ENCODE measurements around the gene HLX.

The HLX gene

GRCh38 chr1:220885971-220886370, 6.7 kb downstream of the HLX start:
- Histone ChIP-seq H3K4me3 (ENCODE audit: low read depth, low read length) (no peak overlapping the region), H3K9ac (ENCODE audit: low read depth, low read length) (no peak overlapping the region), H3K27me3 (ENCODE audit: control insufficient read depth, insufficient read depth, low read length) (peaks cover 100% of the 10 kb centered on the region), H3K9me3 (ENCODE audit: control insufficient read depth, insufficient read depth, low read length) (no peaks in the 10 kb centered on the region), H3K4me1 (ENCODE audit: control insufficient read depth, insufficient read depth, low read length) (no peaks in the 10 kb centered on the region), H3K36me3 (ENCODE audit: control insufficient read depth, insufficient read depth, low read length) (no peaks in the 10 kb centered on the region)

DNA sequence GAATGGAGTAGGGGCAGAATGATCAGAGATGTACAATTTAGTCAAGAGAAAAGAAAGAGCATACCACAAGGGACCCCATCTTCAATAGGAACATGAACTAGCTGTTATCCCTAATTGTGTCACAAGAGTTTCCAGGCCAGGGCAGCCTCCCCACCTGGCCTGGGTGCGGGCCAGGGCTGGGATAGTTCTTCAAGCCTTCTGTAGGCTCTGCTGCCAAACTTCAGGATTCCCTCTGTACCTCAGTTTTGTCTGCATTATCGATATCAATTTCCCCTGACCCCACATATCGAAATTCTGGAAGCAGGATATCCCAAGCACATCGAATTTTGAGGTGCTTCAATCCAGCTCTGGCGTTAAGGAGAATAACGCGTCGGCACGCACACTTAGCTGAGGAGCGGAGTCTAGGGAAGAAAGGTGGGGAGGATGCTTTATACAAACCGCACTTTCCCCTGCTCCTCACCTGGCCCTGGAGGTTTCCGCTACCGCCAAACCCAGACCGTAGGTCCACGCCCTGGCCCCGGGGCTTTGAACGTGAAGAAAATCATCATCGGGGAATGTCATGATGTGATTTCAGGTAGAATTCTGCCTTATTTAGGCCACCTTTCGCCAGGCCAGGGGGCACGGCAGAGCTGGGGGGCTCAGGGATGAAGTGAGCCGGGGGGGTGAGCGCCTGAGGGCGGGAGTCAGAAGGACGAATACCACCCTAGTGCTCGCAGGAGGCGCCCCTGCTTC, 7.4 kb downstream of the HLX start:
- H3K27me3 ChIP-seq (ENCODE audit: control insufficient read depth, insufficient read depth, low read length), result peaks cover 100% of the 10 kb centered on the region
- H3K36me3 ChIP-seq (ENCODE audit: control insufficient read depth, insufficient read depth, low read length), result no peaks in the 10 kb centered on the region
- H3K4me3 ChIP-seq (ENCODE audit: low read depth, low read length), result peak overlapping the region; percentile 35
- no peaks in the 10 kb centered on the region for H3K4me1 ChIP-seq (ENCODE audit: control insufficient read depth, insufficient read depth, low read length)
- H3K9me3 ChIP-seq (ENCODE audit: control insufficient read depth, insufficient read depth, low read length), result no peaks in the 10 kb centered on the region
- H3K9ac ChIP-seq (ENCODE audit: low read depth, low read length), result no peak overlapping the region

GRCh38 chr1:220887202-220887519, 7.9 kb downstream of the HLX start:
- Histone ChIP-seq H3K36me3 (ENCODE audit: control insufficient read depth, insufficient read depth, low read length) (no peaks in the 10 kb centered on the region), H3K27me3 (ENCODE audit: control insufficient read depth, insufficient read depth, low read length) (peaks cover 100% of the 10 kb centered on the region), H3K9ac (ENCODE audit: low read depth, low read length) (no peak overlapping the region), H3K4me3 (ENCODE audit: low read depth, low read length) (peak overlapping the region; percentile 35), H3K9me3 (ENCODE audit: control insufficient read depth, insufficient read depth, low read length) (no peaks in the 10 kb centered on the region), H3K4me1 (ENCODE audit: control insufficient read depth, insufficient read depth, low read length) (no peaks in the 10 kb centered on the region)

DNA sequence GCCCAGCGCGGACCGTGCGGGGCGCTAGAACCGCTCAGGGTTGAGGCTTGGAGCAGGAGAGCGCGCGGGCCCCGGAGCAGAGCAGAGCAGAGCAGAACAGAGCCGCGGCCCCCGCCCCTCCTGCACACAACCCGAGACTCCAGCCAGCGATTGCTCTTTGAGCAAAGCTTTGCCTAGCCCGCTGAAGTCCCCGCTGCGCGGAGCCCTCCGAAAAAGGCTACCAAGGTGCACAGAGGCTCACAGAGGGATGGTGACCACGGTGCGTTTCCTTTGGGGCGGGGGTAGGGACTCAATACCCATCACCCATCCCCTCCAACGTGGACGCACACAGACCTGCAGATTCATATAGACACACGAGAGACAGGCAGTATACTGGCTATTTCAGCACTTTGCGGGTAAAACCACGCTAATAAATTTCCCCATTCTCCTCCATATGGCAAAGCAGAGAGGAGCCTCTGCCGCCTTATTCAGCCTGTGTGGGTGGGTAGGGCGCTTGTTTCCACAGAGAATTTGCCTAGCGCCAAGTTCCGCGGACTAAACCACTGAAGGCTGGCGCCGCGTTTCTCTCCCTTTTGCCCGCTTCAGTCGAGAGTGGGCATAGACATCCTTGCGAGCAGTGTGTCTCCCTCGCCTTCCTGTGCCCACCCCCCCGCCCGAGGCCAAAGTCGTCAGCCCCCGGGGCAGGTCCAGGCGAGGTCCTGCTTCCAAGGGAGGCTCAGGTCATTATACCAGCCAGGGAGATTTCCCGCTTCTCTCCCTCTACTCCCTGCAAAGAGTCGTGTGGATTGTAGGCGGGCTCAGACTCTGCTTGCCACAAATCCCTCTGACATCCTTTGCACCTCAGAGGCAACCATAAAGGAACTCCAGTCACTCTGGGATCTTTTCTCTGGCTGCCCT, 8.5 kb downstream of the HLX start:
- Histone ChIP-seq H3K4me3 (ENCODE audit: low read depth, low read length) (peak overlapping the region; percentile 36), H3K9ac (ENCODE audit: low read depth, low read length) (no peak overlapping the region), H3K36me3 (ENCODE audit: control insufficient read depth, insufficient read depth, low read length) (no peaks in the 10 kb centered on the region), H3K9me3 (ENCODE audit: control insufficient read depth, insufficient read depth, low read length) (no peaks in the 10 kb centered on the region), H3K4me1 (ENCODE audit: control insufficient read depth, insufficient read depth, low read length) (no peaks in the 10 kb centered on the region), H3K27me3 (ENCODE audit: control insufficient read depth, insufficient read depth, low read length) (peaks cover 100% of the 10 kb centered on the region)

DNA sequence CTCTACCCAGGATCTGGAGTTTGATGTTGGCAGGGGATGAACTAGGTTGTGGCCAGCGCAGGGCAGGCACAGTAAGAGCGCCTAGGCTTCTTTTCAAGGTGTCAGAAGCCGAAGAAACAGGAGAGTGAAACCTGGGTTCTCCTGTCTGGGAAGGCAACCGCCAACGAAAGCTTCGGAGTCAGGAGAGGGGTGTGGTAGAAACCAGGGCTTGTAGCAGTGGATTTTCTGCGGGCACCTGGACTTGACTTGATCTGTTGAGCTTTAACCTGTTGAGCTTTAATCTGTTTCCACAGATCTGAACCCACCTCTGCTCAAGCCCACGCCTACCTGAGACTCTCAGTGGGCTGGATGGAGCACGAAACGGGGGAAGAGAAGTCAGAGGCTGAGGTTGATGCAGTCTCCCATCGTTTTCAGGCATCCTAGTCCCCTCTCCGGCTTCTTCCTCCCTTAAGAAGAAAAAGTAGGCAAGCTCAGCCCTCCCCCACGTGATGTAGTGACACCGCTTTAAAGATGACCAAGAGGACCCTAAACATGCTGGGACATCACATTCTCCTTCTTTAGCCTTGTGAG, 9.3 kb downstream of the HLX start:
- Histone ChIP-seq H3K4me3 (ENCODE audit: low read depth, low read length) (peak overlapping the region; percentile 23), H3K27me3 (ENCODE audit: control insufficient read depth, insufficient read depth, low read length) (peaks cover 100% of the 10 kb centered on the region)

DNA sequence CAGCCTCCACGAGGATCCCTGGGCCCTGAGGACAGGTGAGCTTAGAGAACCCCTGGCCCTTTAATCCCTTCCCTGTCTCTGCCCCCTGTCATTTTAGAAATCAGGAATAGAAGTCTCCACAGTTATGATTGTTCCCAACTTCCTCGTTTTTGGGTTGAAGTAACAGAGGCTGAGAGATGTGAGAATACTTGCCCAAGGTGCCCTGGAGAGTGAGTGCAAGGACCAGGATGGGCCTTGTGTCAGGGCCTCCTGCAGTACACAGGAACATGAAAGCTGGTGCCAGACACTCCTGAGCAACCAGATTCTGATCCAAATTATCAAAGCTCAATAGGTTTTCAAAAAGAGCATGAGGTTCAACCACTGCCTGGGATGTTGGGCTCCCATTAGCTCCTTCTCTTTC, 10.1 kb downstream of the HLX start:
- Histone ChIP-seq H3K9ac (ENCODE audit: low read depth, low read length) (no peak overlapping the region), H3K4me1 (ENCODE audit: control insufficient read depth, insufficient read depth, low read length) (no peaks in the 10 kb centered on the region), H3K4me3 (ENCODE audit: low read depth, low read length) (peak overlapping the region; percentile 3), H3K36me3 (ENCODE audit: control insufficient read depth, insufficient read depth, low read length) (no peaks in the 10 kb centered on the region), H3K27me3 (ENCODE audit: control insufficient read depth, insufficient read depth, low read length) (peaks cover 100% of the 10 kb centered on the region), H3K9me3 (ENCODE audit: control insufficient read depth, insufficient read depth, low read length) (no peaks in the 10 kb centered on the region)

More for the DNA sequence above, 9.3 kb downstream of the HLX start:
- H3K4me1 ChIP-seq (ENCODE audit: control insufficient read depth, insufficient read depth, low read length), result no peaks in the 10 kb centered on the region
- H3K36me3 ChIP-seq (ENCODE audit: control insufficient read depth, insufficient read depth, low read length), result no peaks in the 10 kb centered on the region
- H3K9ac ChIP-seq (ENCODE audit: low read depth, low read length), result no peak overlapping the region
- H3K9me3 ChIP-seq (ENCODE audit: control insufficient read depth, insufficient read depth, low read length), result no peaks in the 10 kb centered on the region

DNA sequence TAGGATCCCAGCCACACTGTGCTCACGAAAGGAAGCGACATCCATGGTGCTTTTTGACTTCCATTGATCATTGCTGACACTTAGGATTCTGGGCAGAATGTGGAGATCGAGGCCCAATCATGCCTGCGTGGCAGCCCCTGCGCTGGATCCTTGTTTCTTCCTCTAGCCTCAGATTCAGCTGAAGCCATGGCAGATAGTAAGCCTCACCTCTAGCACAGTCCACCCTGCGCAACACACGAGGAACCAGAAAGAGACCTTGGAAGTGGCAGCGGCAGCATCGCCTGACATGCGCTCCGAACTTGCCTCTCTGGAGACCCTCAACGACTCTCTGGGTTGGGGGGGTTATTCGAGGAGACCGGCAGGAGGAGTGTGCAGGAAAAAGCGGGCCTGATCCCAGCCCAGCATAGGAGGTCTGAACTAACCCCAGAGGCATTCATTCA, 10.6 kb downstream of the HLX start:
- Histone ChIP-seq H3K27me3 (ENCODE audit: control insufficient read depth, insufficient read depth, low read length) (peaks cover 100% of the 10 kb centered on the region), H3K36me3 (ENCODE audit: control insufficient read depth, insufficient read depth, low read length) (no peaks in the 10 kb centered on the region), H3K9me3 (ENCODE audit: control insufficient read depth, insufficient read depth, low read length) (no peaks in the 10 kb centered on the region), H3K4me1 (ENCODE audit: control insufficient read depth, insufficient read depth, low read length) (no peaks in the 10 kb centered on the region), H3K4me3 (ENCODE audit: low read depth, low read length) (peak overlapping the region; percentile 18), H3K9ac (ENCODE audit: low read depth, low read length) (no peak overlapping the region)

DNA sequence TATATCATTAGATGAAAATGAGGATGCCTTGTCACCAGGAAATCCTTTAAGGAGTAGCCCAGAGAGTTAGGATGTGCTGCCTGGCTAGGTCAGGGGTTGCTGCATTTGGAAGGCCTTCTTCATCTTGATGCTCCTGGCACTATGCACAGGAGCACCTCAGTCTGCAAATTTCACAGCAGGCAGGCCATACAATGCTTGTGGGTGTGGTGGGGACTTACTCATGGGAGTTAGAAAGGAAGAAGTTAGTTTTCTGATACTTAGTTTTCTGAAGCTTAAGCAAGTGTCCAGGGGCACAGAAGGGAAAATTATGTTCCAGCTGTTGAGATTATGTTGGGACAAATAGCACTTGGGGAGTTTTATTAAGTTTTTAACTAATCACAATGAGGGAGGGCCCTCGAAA, 11.4 kb downstream of the HLX start:
- H3K4me1 ChIP-seq (ENCODE audit: control insufficient read depth, insufficient read depth, low read length), result no peaks in the 10 kb centered on the region
- H3K9me3 ChIP-seq (ENCODE audit: control insufficient read depth, insufficient read depth, low read length), result no peaks in the 10 kb centered on the region
- H3K4me3 ChIP-seq (ENCODE audit: low read depth, low read length), result peak overlapping the region; percentile 5
- H3K27me3 ChIP-seq (ENCODE audit: control insufficient read depth, insufficient read depth, low read length), result peaks cover 100% of the 10 kb centered on the region
- H3K36me3 ChIP-seq (ENCODE audit: control insufficient read depth, insufficient read depth, low read length), result no peaks in the 10 kb centered on the region
- no peak overlapping the region for H3K9ac ChIP-seq (ENCODE audit: low read depth, low read length)

DNA sequence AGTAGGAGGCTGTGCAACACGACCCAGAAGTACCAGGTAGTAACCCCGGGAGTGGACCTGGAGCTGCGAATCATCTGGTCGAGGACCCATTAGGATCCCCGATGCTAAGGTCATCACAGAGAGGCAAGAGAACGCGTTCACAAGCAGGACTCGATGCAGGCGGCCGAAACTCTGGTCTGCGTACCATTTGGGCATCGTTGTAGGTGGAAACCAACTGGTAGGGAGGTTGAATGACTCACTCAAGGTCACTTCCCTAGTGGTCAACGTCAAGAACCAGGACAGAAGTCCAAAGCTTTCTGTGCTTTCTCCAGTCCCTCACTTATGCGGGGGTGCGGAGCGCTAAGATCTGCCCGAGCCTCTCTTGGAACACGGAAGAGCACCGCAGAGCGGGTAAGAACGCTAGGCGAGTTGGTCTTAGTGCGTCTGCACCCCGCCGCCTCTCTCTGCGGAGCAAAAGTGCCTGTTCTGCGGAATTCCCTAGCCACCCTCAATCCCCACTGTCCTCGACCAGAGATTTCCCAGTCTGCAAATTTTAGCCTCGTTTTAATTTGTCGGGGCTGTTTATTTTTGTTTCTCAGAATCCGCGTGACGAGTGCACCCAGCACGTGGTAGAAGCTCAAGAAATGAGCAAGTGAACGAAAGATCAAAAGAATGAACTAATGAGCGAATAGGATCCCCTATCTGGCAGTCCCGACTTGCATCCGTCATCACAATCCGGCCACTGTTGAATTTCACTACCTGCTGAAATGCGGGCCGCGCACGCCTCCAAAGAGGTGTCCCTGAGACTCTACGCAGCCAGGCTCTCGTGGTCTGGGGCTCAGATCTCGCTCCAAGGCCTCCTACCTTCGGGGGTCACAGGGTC, 12.2 kb downstream of the HLX start:
- no peaks in the 10 kb centered on the region for H3K9me3 ChIP-seq (ENCODE audit: control insufficient read depth, insufficient read depth, low read length)
- no peaks in the 10 kb centered on the region for H3K36me3 ChIP-seq (ENCODE audit: control insufficient read depth, insufficient read depth, low read length)
- H3K9ac ChIP-seq (ENCODE audit: low read depth, low read length), result no peak overlapping the region
- H3K27me3 ChIP-seq (ENCODE audit: control insufficient read depth, insufficient read depth, low read length), result peaks cover 100% of the 10 kb centered on the region
- peak overlapping the region; percentile 44 for H3K4me3 ChIP-seq (ENCODE audit: low read depth, low read length)
- no peaks in the 10 kb centered on the region for H3K4me1 ChIP-seq (ENCODE audit: control insufficient read depth, insufficient read depth, low read length)

GRCh38 chr1:220892086-220892376, 12.8 kb downstream of the HLX start:
- Histone ChIP-seq H3K27me3 (ENCODE audit: control insufficient read depth, insufficient read depth, low read length) (peaks cover 100% of the 10 kb centered on the region), H3K9me3 (ENCODE audit: control insufficient read depth, insufficient read depth, low read length) (no peaks in the 10 kb centered on the region), H3K36me3 (ENCODE audit: control insufficient read depth, insufficient read depth, low read length) (no peaks in the 10 kb centered on the region), H3K9ac (ENCODE audit: low read depth, low read length) (no peak overlapping the region), H3K4me3 (ENCODE audit: low read depth, low read length) (peak overlapping the region; percentile 44), H3K4me1 (ENCODE audit: control insufficient read depth, insufficient read depth, low read length) (no peaks in the 10 kb centered on the region)

- H3K9me3 ChIP-seq (ENCODE audit: control insufficient read depth, insufficient read depth, low read length), result no peaks in the 10 kb centered on the region
- no peak overlapping the region for H3K9ac ChIP-seq (ENCODE audit: low read depth, low read length)
- no peaks in the 10 kb centered on the region for H3K36me3 ChIP-seq (ENCODE audit: control insufficient read depth, insufficient read depth, low read length)
- H3K27me3 ChIP-seq (ENCODE audit: control insufficient read depth, insufficient read depth, low read length), result peaks cover 98% of the 10 kb centered on the region
- peak overlapping the region; percentile 48 for H3K4me3 ChIP-seq (ENCODE audit: low read depth, low read length)
- no peaks in the 10 kb centered on the region for H3K4me1 ChIP-seq (ENCODE audit: control insufficient read depth, insufficient read depth, low read length)
Observed at GRCh38 chr1:220892997-220893700, 13.9 kb downstream of the HLX start.
